Fibroblast of pulmonary artery (primary cell): Measurements from ENCODE around the gene SOX6.

Source experiments
- DNase-seq: peaks from one replicate; pipeline ENCODE4 v3.0.0-alpha.2; 2010; ENCODE audit warnings: low read depth
- H3K4me3 ChIP-seq: replicated peaks from 2 replicates; pipeline ENCODE4 v1.5.1; 2011; ENCODE audit warnings: low read depth, mild to moderate bottlenecking, control low read depth, low read length, moderate library complexity
- CTCF ChIP-seq: IDR thresholded peaks from 2 replicates; pipeline ENCODE4 v1.5.1; 2011; ENCODE audit warnings: mild to moderate bottlenecking, control low read depth, low read length, inconsistent platforms; ENCODE audit errors: missing control alignments

The SOX6 gene

GRCh38 chr11:16180868-16181267, 175.5 kb downstream of the SOX6 start:
- no peak overlapping the region for H3K4me3 ChIP-seq
- DNase-seq: no peak
- no peak for TF ChIP-seq CTCF

GRCh38 chr11:16179676-16180075, 176.7 kb downstream of the SOX6 start:
- TF ChIP-seq CTCF: no peak
- no peak overlapping the region for H3K4me3 ChIP-seq
- no peak for DNase-seq

GRCh38 chr11:16178273-16178672, 178.1 kb downstream of the SOX6 start:
- no peak overlapping the region for H3K4me3 ChIP-seq
- DNase-seq: no peak
- TF ChIP-seq CTCF: no peak

- no peak overlapping the region for H3K4me3 ChIP-seq
- no peak for TF ChIP-seq CTCF
- DNase-seq: no peak
Measured at GRCh38 chr11:16177688-16178087, 178.7 kb downstream of the SOX6 start.

- DNase-seq: no peak
- TF ChIP-seq CTCF: no peak
- H3K4me3 ChIP-seq: no peak overlapping the region
Measured at GRCh38 chr11:16173798-16174197, 182.5 kb downstream of the SOX6 start.

- H3K4me3 ChIP-seq: no peak overlapping the region
- no peak for TF ChIP-seq CTCF
- DNase-seq: no peak
Measured at GRCh38 chr11:16171882-16172281, 184.5 kb downstream of the SOX6 start.

- no peak for DNase-seq
- no peak for TF ChIP-seq CTCF
Measured at GRCh38 chr11:16169956-16170847, 186.1 kb downstream of the SOX6 start.

More at GRCh38 chr11:16169956-16170847, 186.1 kb downstream of the SOX6 start:
- H3K4me3 ChIP-seq: no peak overlapping the region
